ENCODE measurements around the gene RANGAP1. TPM values are rescaled to one million over a fixed set of nuclear protein-coding genes. Genes with fewer than 3 reads are reported as not detected.
A peak's percentile ranks its signal among the peaks of the same experiment; 100 is the strongest.
"Not testable (repeated sequence)": the region's sequence is repeated elsewhere in the genome, so short reads cannot be mapped to it uniquely, and the experiment has no call there.

RANGAP1 gene
- total RNA-seq, 1 donor from 2014 or later: 51.5 TPM

GRCh38 chr22:41267958-41268357, 18.0 kb downstream of the RANGAP1 start:
- peak; percentile 1 for DNase-seq (ENCODE audit: missing footprints)
- ATAC-seq: no peak
- intact Hi-C loops (cut with DNase I): no loop called here

GRCh38 chr22:41264408-41264941, 21.5 kb downstream of the RANGAP1 start:
- no peak for ATAC-seq
- DNase-seq (ENCODE audit: missing footprints): peak; percentile 13
- intact Hi-C loops (cut with DNase I): loop anchor here (5.0 kb wide), 1 partner anchor 67 kb away; no protein-coding TSS in a partner anchor

GRCh38 chr22:41263704-41264103, 22.3 kb downstream of the RANGAP1 start:
- DNase-seq (ENCODE audit: missing footprints) (peak; percentile 16), ATAC-seq (no peak)
- intact Hi-C loops (cut with DNase I): loop anchor here (5.0 kb wide), 1 partner anchor 66 kb away; no protein-coding TSS in a partner anchor

GRCh38 chr22:41262250-41262765, 23.7 kb downstream of the RANGAP1 start:
- peak; percentile 45 for DNase-seq (ENCODE audit: missing footprints)
- intact Hi-C loops (cut with DNase I): loop anchor here (5.0 kb wide), 1 partner anchor 65 kb away; no protein-coding TSS in a partner anchor

GRCh38 chr22:41261541-41262249, 24.3 kb downstream of the RANGAP1 start:
- DNase-seq (ENCODE audit: missing footprints): peak; percentile 52
- peak; percentile 64 for ATAC-seq
- intact Hi-C loops (cut with DNase I): loop anchor here (1.0 to 5.0 kb wide), 3 partner anchors 18 to 149 kb away; no protein-coding TSS in a partner anchor

More at GRCh38 chr22:41262250-41262765, 23.7 kb downstream of the RANGAP1 start:
- ATAC-seq: no peak

- DNase-seq (ENCODE audit: missing footprints): peak; percentile 78
- ATAC-seq: peak; percentile 93
- intact Hi-C loops (cut with DNase I): loop anchor here (1.0 to 5.0 kb wide), 3 partner anchors 18 to 150 kb away; no protein-coding TSS in a partner anchor
These were observed 25.1 kb downstream of the RANGAP1 start for GRCh38 chr22:41260871-41261270.

- intact Hi-C loops (cut with DNase I): loop anchor here (2.0 to 5.0 kb wide), 2 partner anchors 62 to 151 kb away; no protein-coding TSS in a partner anchor
- not testable (repeated sequence) for ATAC-seq; DNase-seq (ENCODE audit: missing footprints)
These were observed 26.2 kb downstream of the RANGAP1 start for GRCh38 chr22:41259756-41260155.

- intact Hi-C loops (cut with DNase I): no loop called here
- no peak for DNase-seq (ENCODE audit: missing footprints)
- ATAC-seq: no peak
These were observed 28.3 kb downstream of the RANGAP1 start for GRCh38 chr22:41257696-41258095.

- ATAC-seq: no peak
- intact Hi-C loops (cut with DNase I): no loop called here
- DNase-seq (ENCODE audit: missing footprints): peak; percentile 67
These were observed 29.4 kb downstream of the RANGAP1 start for GRCh38 chr22:41256254-41257253.

- intact Hi-C loops (cut with DNase I): no loop called here
- ATAC-seq: no peak
- peak; percentile 2 for DNase-seq (ENCODE audit: missing footprints)
These were observed 31.8 kb downstream of the RANGAP1 start for GRCh38 chr22:41254230-41254629.

GRCh38 chr22:41252365-41252764, 33.6 kb downstream of the RANGAP1 start:
- intact Hi-C loops (cut with DNase I): no loop called here
- DNase-seq (ENCODE audit: missing footprints) (peak; percentile 39), ATAC-seq (no peak)

- ATAC-seq: no peak
- intact Hi-C loops (cut with DNase I): no loop called here
- DNase-seq (ENCODE audit: missing footprints): peak; percentile 50
These were observed 35.9 kb downstream of the RANGAP1 start for GRCh38 chr22:41250127-41250526.

GRCh38 chr22:41249442-41249841, 36.5 kb downstream of the RANGAP1 start:
- peak; percentile 28 for DNase-seq (ENCODE audit: missing footprints)
- ATAC-seq: no peak
- intact Hi-C loops (cut with DNase I): no loop called here

GRCh38 chr22:41248758-41249157, 37.2 kb downstream of the RANGAP1 start:
- DNase-seq (ENCODE audit: missing footprints): peak; percentile 62
- intact Hi-C loops (cut with DNase I): no loop called here
- peak; percentile 50 for ATAC-seq

- intact Hi-C loops (cut with DNase I): no loop called here
- ATAC-seq: peak; percentile 7
- DNase-seq (ENCODE audit: missing footprints): peak; percentile 62
These were observed 37.7 kb downstream of the RANGAP1 start for GRCh38 chr22:41248314-41248713.

- ATAC-seq (peak; percentile 83), DNase-seq (ENCODE audit: missing footprints) (peak; percentile 70)
- intact Hi-C loops (cut with DNase I): no loop called here
These were observed 38.3 kb downstream of the RANGAP1 start for GRCh38 chr22:41247703-41248102.

GRCh38 chr22:41245917-41246499, 40.0 kb downstream of the RANGAP1 start:
- ATAC-seq: no peak
- intact Hi-C loops (cut with DNase I): no loop called here
- no peak for DNase-seq (ENCODE audit: missing footprints)

- intact Hi-C loops (cut with DNase I): loop anchor here (1.0 kb wide), 1 partner anchor 18 kb away; no protein-coding TSS in a partner anchor
- DNase-seq (ENCODE audit: missing footprints) (no peak), ATAC-seq (peak; percentile 9)
These were observed 42.6 kb downstream of the RANGAP1 start for GRCh38 chr22:41243361-41243760.

All from Right ventricle myocardium inferior (tissue), 1 donor.